Stomach (tissue), 9 donors: ENCODE results near the gene CHN2. TPM values are rescaled to one million over a fixed set of nuclear protein-coding genes. Genes with fewer than 3 reads are reported as not detected.

ENCODE experiments used
- DNase-seq, 2 donors: peaks; one replicate each; pipeline versions ENCODE4 v3.0.0 to v3.0.0-alpha.2; 2013 to 2019
- H3K27ac ChIP-seq, 5 donors: fragments of 200-600 bp in 4 of 5; sonication (generic) in 4 of 5; one replicate each; pipeline ENCODE4 v1.5.1; 2013 to 2019; ENCODE audit warnings: mild to moderate bottlenecking in 1 of 5, moderate library complexity in 1 of 5
- H3K27me3 ChIP-seq, 3 donors: fragments of 200-600 bp; sonication (generic); one replicate each; pipeline ENCODE4 v1.5.1; 2017 to 2019; ENCODE audit warnings: mixed run types in 1 of 3
- H3K36me3 ChIP-seq, 4 donors: fragments of 200-600 bp; sonication (generic); 1 replicate in 3 of 4; 2 replicates in 1 of 4; pipeline ENCODE4 v1.5.1; 2016 to 2019
- H3K4me1 ChIP-seq, 4 donors: fragments of 200-600 bp; sonication (generic); one replicate each; pipeline ENCODE4 v1.5.1; 2016 to 2019
- H3K4me3 ChIP-seq, 4 donors: fragments of 200-600 bp; sonication (generic) in 3 of 4; one replicate each; pipeline ENCODE4 v1.5.1; 2016 to 2019; ENCODE audit warnings: mild to moderate bottlenecking in 1 of 4
- H3K9me3 ChIP-seq, 4 donors: fragments of 200-600 bp; sonication (generic); one replicate each; pipeline ENCODE4 v1.5.1; 2016 to 2019
- EP300 ChIP-seq: sonication (generic); formaldehyde crosslinking; IDR thresholded peaks from one replicate; pipeline ENCODE4 v1.6.1; 2017; ENCODE audit warnings: antibody characterized with exemption
- POLR2A ChIP-seq, 4 donors: fragments of 450-650 bp; IDR thresholded peaks; one replicate each; pipeline ENCODE4 v1.6.1; 2016; ENCODE audit warnings: antibody characterized with exemption in 4 of 4, control low read depth in 2 of 4, mild to moderate bottlenecking in 1 of 4, moderate library complexity in 1 of 4
- POLR2AphosphoS5 ChIP-seq, 3 donors: sonication (generic); formaldehyde crosslinking; IDR thresholded peaks; one replicate each; pipeline ENCODE4 v1.6.1; 2016; ENCODE audit warnings: antibody characterized with exemption in 3 of 3
- WGBS, 5 donors: extraction: QIAGEN DNeasy Blood & Tissue Kit in 3 of 5; methylation state at CpG; one replicate each; pipeline versions ENCODE4 v1.1.5 to v1.1.7; 2013 to 2018; 5-methylcytosine and 5-hydroxymethylcytosine counted together
- intact Hi-C: fragments of 100-400 bp; cut with DNase I; formaldehyde crosslinking; loops from one replicate; pipeline ENCODE4 v1.15.1; 2023; ENCODE audit warnings: low total_unique reads
- polyA plus RNA-seq, 3 donors: library from polyadenylated mRNA; stranded (reverse); fragments of 200-250 nt; gene quantifications; one replicate each; pipeline ENCODE4 v1.2.3, GENCODE V29; 2013
- total RNA-seq, 5 donors: library from RNA; depleted of rRNA; stranded (reverse); fragments of >200 nt; gene quantifications; one replicate each; pipeline versions ENCODE4 v1.1.0 to v1.2.3, GENCODE V29; 2014 to 2016
- TF ChIP-seq, protein P1 (sequence below), 7 experiments: fragments of 450-650 bp in 4 of 7; fragments of 200-600 bp in 3 of 7; sonication (generic) in 3 of 7; IDR thresholded peaks; one replicate each; pipeline ENCODE4 v1.5.1; 2016 to 2019; ENCODE audit warnings: antibody characterized with exemption in 7 of 7, control low read depth in 2 of 7, mild to moderate bottlenecking in 1 of 7
- donor health status: healthy with polysubstance abuse.
- donor health status: Bipolar disorder and iron deficiency.
- donor health status: healthy.

CHN2 gene
- total and polyA plus RNA-seq, 8 donors, result 2.4 to 47.8 (median 13.8) TPM

DNA sequence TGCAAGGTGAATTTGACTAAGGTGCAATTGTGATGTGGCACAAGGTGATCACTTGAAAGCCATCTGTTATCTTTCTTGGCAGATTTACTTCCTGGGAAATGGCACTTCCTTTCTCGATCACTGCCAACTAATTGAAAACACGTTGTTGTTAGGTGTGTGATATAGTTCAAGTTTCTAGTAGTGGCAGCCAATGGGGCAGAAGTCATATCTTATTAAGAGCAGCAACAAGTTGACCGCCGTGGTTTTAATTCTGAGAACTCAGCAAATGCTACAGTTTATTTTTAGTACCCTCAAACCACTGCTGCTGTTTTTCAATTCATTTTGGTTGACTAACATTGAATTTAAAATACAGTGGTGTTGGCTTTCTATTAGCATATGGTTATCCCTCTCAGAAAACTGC is 1.6 kb downstream of the CHN2 start:
- intact Hi-C loops, result no loop called here
- TF ChIP-seq POLR2AphosphoS5 (IDR thresholded peaks at IDR 0.05) (no peak), POLR2A (IDR thresholded peaks at IDR 0.05) (no peak), EP300 (no peak)
- TF ChIP-seq, protein P1, sequence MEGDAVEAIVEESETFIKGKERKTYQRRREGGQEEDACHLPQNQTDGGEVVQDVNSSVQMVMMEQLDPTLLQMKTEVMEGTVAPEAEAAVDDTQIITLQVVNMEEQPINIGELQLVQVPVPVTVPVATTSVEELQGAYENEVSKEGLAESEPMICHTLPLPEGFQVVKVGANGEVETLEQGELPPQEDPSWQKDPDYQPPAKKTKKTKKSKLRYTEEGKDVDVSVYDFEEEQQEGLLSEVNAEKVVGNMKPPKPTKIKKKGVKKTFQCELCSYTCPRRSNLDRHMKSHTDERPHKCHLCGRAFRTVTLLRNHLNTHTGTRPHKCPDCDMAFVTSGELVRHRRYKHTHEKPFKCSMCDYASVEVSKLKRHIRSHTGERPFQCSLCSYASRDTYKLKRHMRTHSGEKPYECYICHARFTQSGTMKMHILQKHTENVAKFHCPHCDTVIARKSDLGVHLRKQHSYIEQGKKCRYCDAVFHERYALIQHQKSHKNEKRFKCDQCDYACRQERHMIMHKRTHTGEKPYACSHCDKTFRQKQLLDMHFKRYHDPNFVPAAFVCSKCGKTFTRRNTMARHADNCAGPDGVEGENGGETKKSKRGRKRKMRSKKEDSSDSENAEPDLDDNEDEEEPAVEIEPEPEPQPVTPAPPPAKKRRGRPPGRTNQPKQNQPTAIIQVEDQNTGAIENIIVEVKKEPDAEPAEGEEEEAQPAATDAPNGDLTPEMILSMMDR (IDR thresholded peaks at IDR 0.05), result no peak
- WGBS, 5 donors, result 20 to 36% (median 25%) methylated on average over 4 of the region's 4 CpGs

DNA sequence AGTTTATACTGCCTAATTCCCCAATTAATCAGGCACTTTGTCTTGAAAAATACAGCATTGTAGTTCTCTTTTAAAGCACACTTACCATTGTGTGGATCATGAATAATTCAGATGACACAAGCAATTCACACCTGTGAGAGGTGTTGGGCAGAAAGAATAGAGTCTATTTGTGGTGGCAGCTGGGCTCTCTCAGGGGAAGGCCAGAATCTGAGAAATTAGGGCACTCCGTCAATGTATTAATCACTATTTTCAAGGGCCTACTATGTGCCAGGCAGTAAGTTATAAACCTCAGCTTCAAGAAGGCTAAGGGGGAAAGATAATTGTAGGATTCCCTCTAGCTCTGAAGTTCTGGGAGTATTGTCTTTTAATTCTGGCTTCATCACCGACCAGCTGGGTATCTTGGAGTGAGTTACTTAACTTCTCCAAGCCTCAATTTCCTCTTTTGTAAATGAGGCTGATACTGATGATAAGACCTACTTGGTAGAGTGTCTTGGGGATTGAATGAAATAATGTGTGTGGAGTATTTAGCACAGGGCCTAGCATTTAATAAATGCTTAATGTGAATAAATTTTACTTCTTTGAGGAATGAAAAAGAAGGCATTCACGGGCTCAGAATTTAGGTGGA is 2.5 kb downstream of the CHN2 start:
- Histone ChIP-seq H3K27me3 (peaks cover 0 to 40% (median 6%) of the 10 kb centered on the region in 3 donors), H3K27ac (no peak overlapping the region), H3K4me3 (no peak overlapping the region), H3K9me3 (no peaks in the 10 kb centered on the region), H3K36me3 (no peaks in the 10 kb centered on the region), H3K4me1 (peaks cover 6 to 28% (median 24%) of the 10 kb centered on the region in 4 donors)
- intact Hi-C loops, result no loop called here
- WGBS, 5 donors, result 83 to 90% (median 85%) methylated on average over 3 of the region's 3 CpGs
- DNase-seq, result no peak
- no peak for TF ChIP-seq POLR2A (IDR thresholded peaks at IDR 0.05)
- TF ChIP-seq EP300, result no peak
- TF ChIP-seq POLR2AphosphoS5 (IDR thresholded peaks at IDR 0.05), result no peak
- TF ChIP-seq, protein P1 (IDR thresholded peaks at IDR 0.05), result no peak

More for the DNA sequence above, 1.6 kb downstream of the CHN2 start:
- Histone ChIP-seq H3K9me3 (no peaks in the 10 kb centered on the region), H3K27me3 (peaks cover 0 to 40% (median 6%) of the 10 kb centered on the region in 3 donors), H3K36me3 (no peaks in the 10 kb centered on the region), H3K4me3 (peak overlapping the region in 2 of 4 donors; percentile 83 to 90), H3K4me1 (peaks cover 6 to 28% (median 24%) of the 10 kb centered on the region in 4 donors), H3K27ac (peak overlapping the region in 1 of 5 donors; percentile 84)
- peak in 1 of 2 donors; percentile 25 for DNase-seq

DNA sequence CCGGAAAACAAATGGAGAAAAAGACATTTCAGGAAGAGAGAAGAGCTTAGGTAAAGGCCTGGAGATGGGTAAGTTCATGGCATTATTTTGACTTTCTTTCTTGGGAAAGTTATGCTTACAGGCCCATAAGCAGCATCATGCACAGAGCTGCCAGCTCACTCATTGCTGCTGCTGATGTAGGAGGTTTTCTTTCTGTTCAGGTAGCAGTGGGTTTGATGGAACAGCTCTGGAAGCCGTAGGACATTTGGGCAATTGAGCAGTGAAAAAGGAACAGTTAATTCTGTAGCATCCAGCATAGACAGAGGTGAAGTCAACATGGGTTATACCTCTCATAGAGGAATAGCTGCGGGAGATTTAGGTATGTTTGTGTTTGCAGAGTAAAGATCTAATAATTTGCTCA is 3.3 kb downstream of the CHN2 start:
- WGBS, 5 donors, result 73 to 90% (median 81%) methylated on average over 3 of the region's 3 CpGs
- no peak overlapping the region for H3K27ac ChIP-seq
- H3K9me3 ChIP-seq, result no peaks in the 10 kb centered on the region
- no peak overlapping the region for H3K4me3 ChIP-seq
- peaks cover 0 to 38% (median 6%) of the 10 kb centered on the region in 3 donors for H3K27me3 ChIP-seq
- peaks cover 6 to 28% (median 24%) of the 10 kb centered on the region in 4 donors for H3K4me1 ChIP-seq
- no peaks in the 10 kb centered on the region for H3K36me3 ChIP-seq
- TF ChIP-seq POLR2AphosphoS5 (IDR thresholded peaks at IDR 0.05), result no peak
- TF ChIP-seq POLR2A (IDR thresholded peaks at IDR 0.05), result no peak
- TF ChIP-seq, protein P1 (IDR thresholded peaks at IDR 0.05), result no peak
- no peak for TF ChIP-seq EP300
- intact Hi-C loops, result no loop called here
- no peak for DNase-seq

DNA sequence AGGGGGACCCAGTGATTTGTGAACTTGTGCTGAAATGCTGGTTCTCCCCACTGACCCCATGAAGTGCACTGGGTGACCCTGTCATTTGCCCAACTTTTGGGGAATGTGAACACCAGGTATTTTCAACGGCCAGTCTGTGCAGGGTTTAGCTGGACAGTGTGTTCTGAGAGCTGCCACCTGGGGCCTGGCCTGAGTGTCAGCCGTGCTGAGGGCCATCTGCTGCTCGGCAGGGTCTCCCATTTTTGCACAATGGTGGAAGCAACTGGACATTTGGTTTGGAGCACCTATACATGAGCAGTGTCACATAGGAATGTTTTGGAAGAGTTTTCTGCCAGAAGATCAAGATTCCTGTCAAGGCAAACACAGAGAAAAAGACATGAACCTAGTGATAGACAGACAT is 5.2 kb downstream of the CHN2 start:
- WGBS, 5 donors, result 79 to 95% (median 88%) methylated on average over 3 of the region's 3 CpGs
- Histone ChIP-seq H3K9me3 (no peaks in the 10 kb centered on the region), H3K4me1 (peaks cover 0 to 15% (median 12%) of the 10 kb centered on the region in 4 donors), H3K36me3 (no peaks in the 10 kb centered on the region), H3K4me3 (no peak overlapping the region), H3K27ac (no peak overlapping the region), H3K27me3 (peaks cover 0 to 20% (median 0%) of the 10 kb centered on the region in 3 donors)
- DNase-seq, result no peak
- TF ChIP-seq POLR2AphosphoS5 (IDR thresholded peaks at IDR 0.05), result no peak
- intact Hi-C loops, result no loop called here

DNA sequence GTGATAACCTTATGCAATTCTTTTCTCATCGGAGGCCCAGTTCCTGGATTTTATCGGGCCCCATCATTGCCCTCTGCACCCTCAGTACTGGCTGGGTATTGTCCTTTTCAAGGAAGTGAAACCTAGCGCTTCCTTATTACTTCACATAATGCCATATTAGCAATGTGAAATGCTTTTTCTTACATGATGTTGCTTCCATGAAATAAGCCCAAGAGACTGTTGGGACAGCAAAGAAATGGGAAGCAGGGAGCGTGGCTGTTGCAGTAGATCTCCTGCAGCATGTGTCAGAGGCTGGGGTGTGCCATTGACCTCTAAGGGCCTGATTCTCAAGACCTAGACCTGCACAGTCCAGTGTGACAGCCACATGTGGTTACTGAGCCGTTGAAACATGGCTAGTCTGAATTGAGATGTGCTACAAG is 8.1 kb downstream of the CHN2 start:
- Histone ChIP-seq H3K27me3 (no peaks in the 10 kb centered on the region), H3K36me3 (no peaks in the 10 kb centered on the region), H3K9me3 (no peaks in the 10 kb centered on the region), H3K4me3 (no peak overlapping the region), H3K4me1 (peaks cover 0 to 5% (median 0%) of the 10 kb centered on the region in 4 donors), H3K27ac (no peak overlapping the region)
- 69 to 86% (median 78%) methylated on average over 5 of the region's 5 CpGs for WGBS, 5 donors
- intact Hi-C loops, result no loop called here
- DNase-seq, result peak in 1 of 2 donors; percentile 35
- TF ChIP-seq, protein P1 (IDR thresholded peaks at IDR 0.05), result no peak
- no peak for TF ChIP-seq POLR2AphosphoS5 (IDR thresholded peaks at IDR 0.05)
- TF ChIP-seq EP300, result no peak
- TF ChIP-seq POLR2A (IDR thresholded peaks at IDR 0.05), result no peak
